HepG2 (cell line): ENCODE results near the gene VGLL3. TPM values are rescaled to one million over a fixed set of nuclear protein-coding genes. Genes with fewer than 3 reads are reported as not detected.

Experiments used
- ATAC-seq: fragments of 200-7000 bp; cut with Tn5 transposase; 3 replicates; pipeline ENCODE4 v1.9.1; 2020; ENCODE audit warnings: mild to moderate bottlenecking, moderate library complexity
- BruUV-seq: library from RNA; stranded (reverse); fragments of 400-500 nt; replicated peaks from 2 replicates; lab custom pipeline; 2021; lab: Mats Ljungman, UMichigan
- CTCF ChIA-PET: fragments of 300-600 bp; formaldehyde crosslinking; extraction: SDS; loops from one replicate; lab custom pipeline; 2021; ENCODE audit warnings: low total read pairs, inconsistent platforms, low intra/inter-chr PET ratio; lab: Yijun Ruan, JAX
- POLR2A ChIA-PET: fragments of 350-600 bp; sonication (Branson Sonifier 250); formaldehyde crosslinking; loops from one replicate; lab custom pipeline; 2020; ENCODE audit warnings: antibody characterized with exemption, inconsistent platforms; lab: Yijun Ruan, JAX
- DNase-seq: peaks from one replicate; pipeline ENCODE4 v3.0.0-alpha.2; 2015; ENCODE audit warnings: low spot score
- FAIRE-seq: peaks from 3 replicates; lab custom pipeline; 2011; peaks lifted over from hg19 to GRCh38; lab: Jason Lieb, UNC
- H2AFZ ChIP-seq: one replicate; pipeline ENCODE4 v1.6.1; 2011; ENCODE audit warnings: low read length, inconsistent platforms
- H3K27ac ChIP-seq: fragments of 300-600 bp; 3 replicates; pipeline ENCODE4 v1.8.0; 2011; ENCODE audit warnings: mixed run types, mild to moderate bottlenecking, mixed read lengths, low read length, inconsistent platforms; ENCODE audit not compliant: insufficient read depth; ENCODE audit errors: extremely low read length
- H3K27me3 ChIP-seq, 2 experiments: fragments of 200-600 bp in 1 of 2; 2 replicates in 1 of 2; 3 replicates in 1 of 2; pipeline versions ENCODE4 v1.6.0 to v1.8.0; 2011; ENCODE audit warnings: low read length in 2 of 2, mild to moderate bottlenecking in 2 of 2, moderate library complexity in 2 of 2, inconsistent platforms in 1 of 2; ENCODE audit not compliant: insufficient read depth in 2 of 2, control insufficient read depth in 1 of 2
- H3K36me3 ChIP-seq, 2 experiments: fragments of 200-600 bp in 1 of 2; replicated peaks in 1 of 2; 2 replicates in 1 of 2; 3 replicates in 1 of 2; pipeline versions ENCODE4 v1.5.1 to v1.8.0; 2011; ENCODE audit warnings: low read length in 2 of 2, inconsistent platforms in 1 of 2; ENCODE audit not compliant: insufficient read depth in 2 of 2, control insufficient read depth in 1 of 2
- H3K4me1 ChIP-seq: 2 replicates; pipeline ENCODE4 v1.5.1; 2012; ENCODE audit warnings: low read length, inconsistent platforms; ENCODE audit not compliant: insufficient read depth
- H3K4me2 ChIP-seq: 2 replicates; pipeline ENCODE4 v1.6.0; 2011; ENCODE audit warnings: low read depth, low read length, inconsistent platforms
- H3K4me3 ChIP-seq, 3 experiments: fragments of 200-600 bp in 1 of 3; sonication (generic), shearing (Covaris generic) in 1 of 3; replicated peaks in 1 of 3; 2 replicates each; pipeline ENCODE4 v1.5.1; 2011 to 2016; ENCODE audit warnings: low read length in 3 of 3, inconsistent platforms in 2 of 3, low read depth in 2 of 3, mild to moderate bottlenecking in 2 of 3, control low read depth in 1 of 3, mixed read lengths in 1 of 3; ENCODE audit not compliant: insufficient read depth in 1 of 3
- H3K79me2 ChIP-seq: one replicate; pipeline ENCODE4 v1.6.1; 2011; ENCODE audit warnings: low read length, inconsistent platforms; ENCODE audit not compliant: insufficient read depth
- H3K9ac ChIP-seq: 2 replicates; pipeline ENCODE4 v1.6.0; 2011; ENCODE audit warnings: mild to moderate bottlenecking, low read depth, low read length, inconsistent platforms; ENCODE audit not compliant: insufficient read depth
- H3K9me3 ChIP-seq: 2 replicates; pipeline ENCODE4 v1.5.1; 2012; ENCODE audit warnings: mild to moderate bottlenecking, low read length
- H4K20me1 ChIP-seq: 2 replicates; pipeline ENCODE4 v1.6.0; 2011; ENCODE audit warnings: inconsistent platforms, mild to moderate bottlenecking, low read length, moderate library complexity; ENCODE audit not compliant: insufficient read depth
- CTCF ChIP-seq: sonication (generic); formaldehyde crosslinking; IDR thresholded peaks from 2 replicates; pipeline ENCODE4 v1.5.0; 2020; ENCODE audit warnings: mild to moderate bottlenecking, missing genetic modification reagents, moderate library complexity
- MIER2 ChIP-seq: IDR thresholded peaks from 2 replicates; pipeline ENCODE4 v1.6.1; 2016; ENCODE audit warnings: missing biosample characterization, missing genetic modification reagents
- SMC3 ChIP-seq: IDR thresholded peaks from 2 replicates; pipeline ENCODE4 v1.6.1; 2011; ENCODE audit warnings: low read length, improper control_type of control experiment
- STAG1 ChIP-seq: sonication (generic); formaldehyde crosslinking; IDR thresholded peaks from 2 replicates; pipeline ENCODE4 v1.4.0; 2020; ENCODE audit warnings: missing genetic modification reagents
- TRIM24 ChIP-seq: sonication (generic); formaldehyde crosslinking; IDR thresholded peaks from 2 replicates; pipeline ENCODE4 v1.8.0; 2022; ENCODE audit warnings: mild to moderate bottlenecking, missing genetic modification reagents
- ZBTB49 ChIP-seq: sonication (generic); formaldehyde crosslinking; IDR thresholded peaks from 2 replicates; pipeline ENCODE4 v1.4.0; 2020; ENCODE audit warnings: missing genetic modification reagents, borderline replicate concordance
- ZNF326 ChIP-seq: sonication (generic); formaldehyde crosslinking; IDR thresholded peaks from 2 replicates; pipeline ENCODE4 v1.4.0; 2020; ENCODE audit warnings: missing genetic modification reagents, borderline replicate concordance
- ZNF777 ChIP-seq: sonication (generic); formaldehyde crosslinking; IDR thresholded peaks from 2 replicates; pipeline ENCODE4 v1.4.0; 2020; ENCODE audit warnings: missing genetic modification reagents
- WGBS: methylation state at CpG from one replicate; pipeline ENCODE4 v1.1.6; 2017; ENCODE audit warnings: low lambda C conversion rate; 5-methylcytosine and 5-hydroxymethylcytosine counted together
- in situ Hi-C: cut with HindIII; loops from 2 replicates; pipeline ENCODE4 v1.10.0; 2017; ENCODE audit warnings: low pct_unique_long_range_greater_than_20kb; ENCODE audit not compliant: extremely low pct_ligation_motif_present
- intact Hi-C: fragments of 100-400 bp; cut with micrococcal nuclease; formaldehyde crosslinking; loops from one replicate; pipeline ENCODE4 v1.10.0; 2022; ENCODE audit not compliant: unreplicated experiment
- polyA plus RNA-seq, 8 experiments: library from polyadenylated mRNA; depleted of rRNA in 3 of 8; stranded (reverse) in 7 of 8; unstranded in 1 of 8; fragments of >200 nt; fragmentation: Illumina TruSeq in 4 of 8; extraction: Trizol in 4 of 8; gene quantifications; 2 replicates each; pipeline versions ENCODE4 v1.2.1 to v1.2.3, GENCODE V29; 2011 to 2016; ENCODE audit warnings: low read depth in 4 of 8, missing spikeins in 1 of 8, mixed read lengths in 1 of 8; ENCODE audit not compliant: insufficient read depth in 1 of 8
- total RNA-seq, 5 experiments: library from RNA; depleted of rRNA; stranded (reverse); fragments of >200 nt; fragmentation: Illumina TruSeq; extraction: Trizol; gene quantifications; 2 replicates each; pipeline ENCODE4 v1.2.3, GENCODE V29; 2016; ENCODE audit warnings: low read depth in 1 of 5

Gene VGLL3
- total and polyA plus RNA-seq, 2 of the 13 experiments (the other 11 are each of a cell fraction or from before 2014, with no cell fraction given): 0.03 to 0.07 TPM

- Histone ChIP-seq H3K27ac (no peak overlapping the region), H3K4me2 (no peak overlapping the region), H3K4me3 (no peak overlapping the region), H3K27me3 (no peaks in the 10 kb centered on the region), H3K9me3 (no peaks in the 10 kb centered on the region), H3K36me3 (no peaks in the 10 kb centered on the region), H2AFZ (no peak overlapping the region), H4K20me1 (no peaks in the 10 kb centered on the region), H3K9ac (no peak overlapping the region), H3K4me1 (no peaks in the 10 kb centered on the region)
- in situ Hi-C loops: loop anchor here (10.0 kb wide), 1 partner anchor 195 kb away; no protein-coding TSS in a partner anchor
- intact Hi-C loops: loop anchor here (1.0 to 5.0 kb wide), 3 partner anchors 114 to 533 kb away; no protein-coding TSS in a partner anchor
- ChIA-PET POLR2A (no interaction called here), CTCF (interaction anchor here (1.9 to 2.0 kb wide), 2 partner anchors 113 to 198 kb away, joined by 10 to 11 read pairs; no protein-coding TSS in a partner anchor)
- DNase-seq (peak; percentile 19), FAIRE-seq (no peak), ATAC-seq (peak; percentile 74)
- 29% methylated on average over 6 of the region's 6 CpGs for WGBS
- BruUV-seq: no TSS peak
- TF ChIP-seq MIER2 (CRISPR knock-in tag): no peak
- TF ChIP-seq STAG1 (CRISPR knock-in tag): peak; percentile 62
- peak; percentile 63 for TF ChIP-seq SMC3
- TF ChIP-seq ZBTB49 (CRISPR knock-in tag): no peak
- TF ChIP-seq ZNF777 (CRISPR knock-in tag): no peak
- TF ChIP-seq TRIM24 (CRISPR knock-in tag): no peak
- peak; percentile 68 for TF ChIP-seq CTCF (CRISPR knock-in tag)
- TF ChIP-seq ZNF326 (CRISPR knock-in tag): no peak
- TF ChIP-seq, all 625 proteins: peak for 3
- no peaks in the 10 kb centered on the region for H3K79me2 ChIP-seq
Observed at GRCh38 chr3:86969500-86970189, 21.3 kb downstream of the VGLL3 start.
